ENCODE results near the gene H6PD.

The H6PD gene

DNA sequence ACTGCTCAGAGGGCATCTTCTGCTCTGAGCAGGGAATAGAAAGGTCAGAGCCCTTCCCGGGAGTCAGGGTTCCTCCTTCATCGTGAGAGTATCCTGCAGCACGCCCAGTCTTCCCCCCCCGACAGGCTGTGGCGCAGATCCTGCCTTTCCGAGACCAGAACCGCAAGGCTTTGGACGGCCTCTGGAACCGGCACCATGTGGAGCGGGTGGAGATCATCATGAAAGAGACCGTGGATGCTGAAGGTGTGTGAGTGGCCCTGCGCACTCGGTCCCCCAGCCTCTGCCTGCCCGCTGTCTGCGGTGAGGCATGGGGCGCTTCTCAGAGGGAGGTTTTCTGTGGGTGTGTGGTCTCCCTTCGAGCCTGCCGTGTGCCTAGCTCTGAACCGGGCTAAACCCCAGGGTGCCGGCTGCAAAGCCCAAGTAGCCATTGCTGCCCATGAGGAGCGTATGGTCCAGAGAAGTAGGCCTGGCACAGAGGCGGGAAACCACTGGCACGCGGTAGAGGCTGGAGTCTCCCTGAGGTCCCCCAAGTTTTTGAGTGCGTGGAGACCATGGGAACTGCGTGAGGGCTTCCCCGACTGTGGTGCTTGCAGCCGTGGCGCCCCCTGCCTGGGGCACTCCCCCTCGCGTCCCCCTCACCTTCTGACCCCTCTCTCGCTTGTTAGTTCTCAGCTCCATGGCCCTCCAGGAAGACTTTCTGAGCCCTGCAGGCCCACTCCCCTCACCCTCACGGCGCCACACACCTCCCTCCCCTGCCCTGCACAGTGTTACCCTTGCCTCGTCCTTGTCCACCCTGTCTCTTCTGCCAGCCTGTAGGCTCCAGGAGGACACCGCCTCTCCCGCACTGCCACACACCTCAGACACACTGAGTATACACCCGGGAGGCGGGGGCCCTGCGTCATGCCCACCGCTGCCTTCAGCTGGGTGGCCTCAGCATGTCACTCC lies 12.5 kb downstream of the H6PD start:
- no peak for DNase-seq (ENCODE audit: extremely low read depth, low read depth)
- TF ChIP-seq, protein P1, sequence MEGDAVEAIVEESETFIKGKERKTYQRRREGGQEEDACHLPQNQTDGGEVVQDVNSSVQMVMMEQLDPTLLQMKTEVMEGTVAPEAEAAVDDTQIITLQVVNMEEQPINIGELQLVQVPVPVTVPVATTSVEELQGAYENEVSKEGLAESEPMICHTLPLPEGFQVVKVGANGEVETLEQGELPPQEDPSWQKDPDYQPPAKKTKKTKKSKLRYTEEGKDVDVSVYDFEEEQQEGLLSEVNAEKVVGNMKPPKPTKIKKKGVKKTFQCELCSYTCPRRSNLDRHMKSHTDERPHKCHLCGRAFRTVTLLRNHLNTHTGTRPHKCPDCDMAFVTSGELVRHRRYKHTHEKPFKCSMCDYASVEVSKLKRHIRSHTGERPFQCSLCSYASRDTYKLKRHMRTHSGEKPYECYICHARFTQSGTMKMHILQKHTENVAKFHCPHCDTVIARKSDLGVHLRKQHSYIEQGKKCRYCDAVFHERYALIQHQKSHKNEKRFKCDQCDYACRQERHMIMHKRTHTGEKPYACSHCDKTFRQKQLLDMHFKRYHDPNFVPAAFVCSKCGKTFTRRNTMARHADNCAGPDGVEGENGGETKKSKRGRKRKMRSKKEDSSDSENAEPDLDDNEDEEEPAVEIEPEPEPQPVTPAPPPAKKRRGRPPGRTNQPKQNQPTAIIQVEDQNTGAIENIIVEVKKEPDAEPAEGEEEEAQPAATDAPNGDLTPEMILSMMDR (IDR thresholded peaks at IDR 0.05; ENCODE audit: low read depth, low read length): no peak

DNA sequence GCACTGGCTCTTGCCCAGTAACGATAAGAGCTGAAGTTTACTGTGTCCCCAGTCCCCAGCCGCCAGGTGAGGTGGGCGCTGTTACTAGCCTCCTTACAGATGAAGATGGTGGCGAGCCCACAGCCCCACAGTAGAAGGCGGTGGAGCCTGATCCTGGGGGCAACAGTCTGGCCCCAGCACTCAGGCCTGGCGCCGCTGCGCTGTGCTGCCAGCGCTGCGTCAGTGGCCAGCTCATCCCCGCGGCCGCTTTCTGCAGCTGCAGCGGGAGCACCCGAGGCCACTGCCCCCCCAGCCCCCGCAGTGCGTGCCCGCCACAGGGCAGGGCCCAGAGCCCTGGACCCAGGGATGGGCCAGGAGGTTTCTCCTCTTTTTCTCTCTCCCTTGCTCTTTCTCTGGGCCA lies 13.3 kb downstream of the H6PD start:
- TF ChIP-seq, protein P1 (IDR thresholded peaks at IDR 0.05; ENCODE audit: low read depth, low read length): no peak
- DNase-seq (ENCODE audit: extremely low read depth, low read depth): no peak

DNA sequence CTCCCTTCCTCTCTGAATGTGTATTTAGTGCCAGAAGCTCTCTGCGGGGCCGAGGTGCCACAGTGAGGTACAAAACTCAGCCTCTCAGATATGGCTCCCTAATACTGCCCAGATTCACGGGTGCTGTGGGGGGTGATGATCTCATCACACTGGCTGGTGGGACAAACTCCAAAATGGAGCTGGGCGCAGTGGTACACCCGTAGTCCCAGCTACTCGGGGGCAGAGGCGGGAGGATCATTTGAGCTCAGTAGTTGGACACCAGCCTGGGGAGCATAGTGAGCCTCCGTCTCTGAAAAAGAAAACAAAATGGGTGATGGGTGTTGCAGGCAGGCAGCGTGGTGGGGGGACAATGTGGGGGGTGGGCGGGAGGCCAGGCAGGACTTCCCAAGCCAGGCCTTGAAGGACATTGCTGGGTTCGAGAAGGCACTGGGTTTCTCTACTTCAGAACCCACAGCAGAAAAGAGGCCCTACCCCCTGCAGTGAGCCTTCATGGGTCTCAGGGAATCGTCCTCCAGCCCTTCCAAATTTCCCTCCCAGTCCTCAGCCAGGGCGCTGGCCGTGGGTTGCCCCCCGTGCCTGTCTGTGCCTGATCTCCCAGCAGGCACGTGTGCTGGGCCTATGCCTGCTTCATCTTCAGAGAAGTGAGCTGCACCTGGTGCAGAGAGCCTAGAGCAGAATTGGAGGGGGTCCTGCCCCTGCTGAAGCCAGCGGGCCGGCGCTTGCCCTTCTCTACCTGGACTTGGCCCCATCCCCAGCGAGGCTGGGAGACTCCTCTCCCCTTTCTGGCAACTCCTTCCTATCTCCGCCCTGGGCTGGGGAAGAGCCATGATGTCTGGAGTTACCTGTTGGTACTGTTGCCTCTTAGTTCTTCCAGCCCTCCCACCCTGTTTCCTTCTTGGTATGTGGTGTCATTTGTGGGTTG lies 14.0 kb downstream of the H6PD start:
- no peak for DNase-seq (ENCODE audit: extremely low read depth, low read depth)
- TF ChIP-seq, protein P1 (IDR thresholded peaks at IDR 0.05; ENCODE audit: low read depth, low read length): no peak

DNA sequence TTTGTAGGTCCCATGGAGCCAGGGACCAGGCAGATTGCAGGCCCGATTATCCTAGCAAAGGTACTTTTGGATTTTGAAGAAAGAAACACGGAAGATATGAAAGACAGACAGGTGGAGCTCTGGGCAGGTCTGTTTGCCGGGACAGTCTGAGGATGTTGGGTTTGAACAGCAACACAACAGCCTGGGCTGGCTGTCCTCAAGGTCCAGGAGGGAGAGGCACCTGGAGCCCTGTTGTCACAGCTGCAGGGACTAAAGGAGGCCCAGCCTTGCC lies 14.6 kb downstream of the H6PD start:
- TF ChIP-seq, protein P1 (IDR thresholded peaks at IDR 0.05; ENCODE audit: low read depth, low read length): no peak
- no peak for DNase-seq (ENCODE audit: extremely low read depth, low read depth)

DNA sequence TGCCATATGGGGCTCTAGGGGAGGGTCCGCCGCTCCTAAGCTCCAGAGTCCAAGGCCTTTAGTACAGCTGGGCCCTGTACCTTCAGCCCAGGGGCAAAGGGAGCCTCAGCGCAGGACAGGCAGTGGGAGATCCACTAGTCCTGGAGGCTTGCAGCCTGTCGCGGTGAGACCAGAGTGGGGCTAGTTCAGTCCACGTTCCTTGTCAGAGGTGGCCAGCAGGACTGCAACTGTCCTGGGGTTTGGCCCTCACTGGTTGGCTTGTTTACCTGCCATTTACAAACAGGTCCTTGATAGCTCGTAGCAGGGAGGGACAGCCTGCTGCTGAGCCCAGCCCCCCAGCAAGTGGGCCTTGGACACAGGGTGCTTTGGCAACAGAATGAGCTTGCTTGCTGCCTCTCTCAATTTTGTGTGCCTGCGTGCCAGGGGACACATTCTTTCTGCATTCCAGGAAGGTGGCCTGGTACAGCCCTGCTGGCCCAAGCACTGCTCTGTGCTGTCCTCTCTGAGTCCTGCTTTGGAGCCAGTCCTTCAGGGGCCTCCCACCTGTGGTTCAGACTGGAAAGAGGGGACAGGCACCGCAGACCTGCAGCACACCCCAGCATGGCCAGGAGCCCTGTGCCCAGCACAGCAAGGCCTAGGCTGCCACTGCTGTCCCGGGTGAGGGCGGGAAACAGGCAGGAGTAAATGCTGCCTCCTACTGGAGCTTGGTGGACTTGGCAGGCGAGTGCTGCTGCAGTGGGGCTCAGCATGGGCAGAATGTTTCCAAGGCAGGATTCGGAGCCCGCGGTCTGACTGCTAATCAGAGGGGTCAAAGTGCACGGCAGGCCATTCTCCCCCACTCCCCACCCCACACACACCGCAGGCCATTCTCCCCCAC lies 15.2 kb downstream of the H6PD start:
- no peak for DNase-seq (ENCODE audit: extremely low read depth, low read depth)
- TF ChIP-seq, protein P1 (IDR thresholded peaks at IDR 0.05; ENCODE audit: low read depth, low read length): peak; percentile 55

DNA sequence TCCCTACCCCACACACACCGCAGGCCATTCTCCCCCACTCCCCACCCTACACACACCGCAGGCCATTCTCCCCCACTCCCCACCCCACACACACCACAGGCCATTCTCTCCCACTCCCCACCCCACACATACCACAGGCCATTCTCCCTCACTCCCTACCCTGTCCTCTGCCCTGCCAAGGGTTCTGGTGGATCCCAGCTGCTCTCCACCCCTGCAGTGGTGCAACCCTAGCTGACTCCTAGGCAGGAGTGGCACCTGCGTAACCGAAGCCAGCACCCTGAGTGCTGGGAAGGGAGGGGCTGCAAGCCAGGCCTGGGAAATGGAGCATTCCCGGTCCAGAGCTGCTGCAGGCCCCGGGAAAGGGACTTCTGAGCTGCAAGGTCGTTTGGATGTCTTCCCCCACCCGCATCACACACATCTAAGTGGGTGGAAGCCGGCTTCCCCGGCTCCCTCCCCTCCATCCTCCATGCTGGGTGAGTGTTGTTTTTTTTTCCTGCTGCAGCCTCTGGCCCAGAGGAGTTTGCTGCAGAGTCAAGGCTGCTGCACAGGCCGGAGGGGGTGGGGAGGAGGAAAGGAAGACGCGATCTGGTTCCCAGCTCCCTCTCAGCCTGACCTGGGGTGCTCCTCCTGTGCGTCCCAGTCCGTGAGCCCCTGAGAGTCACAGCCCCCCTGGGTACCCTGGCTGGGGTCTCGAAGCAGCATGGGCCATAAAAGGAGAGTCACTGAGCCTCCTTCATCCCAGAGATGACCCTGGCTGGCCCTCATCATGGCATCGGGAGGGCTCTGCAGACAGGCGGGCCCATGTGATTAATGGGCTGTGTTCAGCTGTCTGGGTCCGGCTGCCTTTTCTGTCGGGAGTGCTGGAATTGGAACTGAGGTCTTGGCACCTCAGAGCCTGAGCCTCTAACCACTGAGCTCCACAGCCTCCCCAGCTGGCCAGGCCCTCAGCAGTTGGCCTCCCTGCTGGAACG lies 16.1 kb downstream of the H6PD start:
- no peak for DNase-seq (ENCODE audit: extremely low read depth, low read depth)
- TF ChIP-seq, protein P1 (IDR thresholded peaks at IDR 0.05; ENCODE audit: low read depth, low read length): no peak

All from AG09319 (cell line).